Astrocyte (in vitro differentiated cells and primary cell): Measurements from ENCODE around the gene CDKN2C. TPM values are rescaled to one million over a fixed set of nuclear protein-coding genes. Genes with fewer than 3 reads are reported as not detected.

Experiments used
- DNase-seq: peaks from one replicate; pipeline ENCODE4 v3.0.0-alpha.2; 2010; ENCODE audit warnings: low read depth
- FAIRE-seq: peaks from 2 replicates; lab custom pipeline; 2011; peaks lifted over from hg19 to GRCh38; lab: Jason Lieb, UNC
- H2AFZ ChIP-seq: 2 replicates; pipeline ENCODE4 v1.6.0; 2012; ENCODE audit warnings: low read depth, low read length, inconsistent platforms
- H3K27ac ChIP-seq: 2 replicates; pipeline ENCODE4 v1.5.1; 2011; ENCODE audit warnings: low read depth, low read length, inconsistent platforms
- H3K27me3 ChIP-seq: 2 replicates; pipeline ENCODE4 v1.6.0; 2011; ENCODE audit warnings: low read length, inconsistent platforms; ENCODE audit not compliant: insufficient read depth
- H3K36me3 ChIP-seq: 2 replicates; pipeline ENCODE4 v1.5.1; 2011; ENCODE audit warnings: low read length, inconsistent platforms; ENCODE audit not compliant: insufficient read depth
- H3K4me1 ChIP-seq: 2 replicates; pipeline ENCODE4 v1.5.1; 2011; ENCODE audit warnings: low read length, inconsistent platforms; ENCODE audit not compliant: insufficient read depth
- H3K4me2 ChIP-seq: 2 replicates; pipeline ENCODE4 v1.6.0; 2012; ENCODE audit warnings: low read length, inconsistent platforms
- H3K4me3 ChIP-seq: 2 replicates; pipeline ENCODE4 v1.5.1; 2011; ENCODE audit warnings: low read depth, mild to moderate bottlenecking, low read length, inconsistent platforms; ENCODE audit not compliant: insufficient read depth
- H3K79me2 ChIP-seq: 2 replicates; pipeline ENCODE4 v1.6.0; 2012; ENCODE audit warnings: mild to moderate bottlenecking, low read length, inconsistent platforms; ENCODE audit not compliant: insufficient read depth
- H3K9ac ChIP-seq: 2 replicates; pipeline ENCODE4 v1.6.0; 2012; ENCODE audit warnings: mild to moderate bottlenecking, low read length, inconsistent platforms
- H3K9me3 ChIP-seq: 2 replicates; pipeline ENCODE4 v1.5.1; 2012; ENCODE audit warnings: low read depth, mild to moderate bottlenecking, low read length, inconsistent platforms; ENCODE audit not compliant: insufficient read depth
- H4K20me1 ChIP-seq: 2 replicates; pipeline ENCODE4 v1.6.0; 2012; ENCODE audit warnings: low read length, inconsistent platforms; ENCODE audit not compliant: insufficient read depth
- H3K27ac Mint-ChIP-seq: one replicate; pipeline ENCODE4 v1.8.0; 2021; ENCODE audit warnings: mild to moderate bottlenecking, mixed read lengths; ENCODE audit not compliant: unreplicated experiment
- H3K27me3 Mint-ChIP-seq: one replicate; pipeline ENCODE4 v1.8.0; 2021; ENCODE audit warnings: low read depth, mixed read lengths; ENCODE audit not compliant: unreplicated experiment
- H3K36me3 Mint-ChIP-seq: one replicate; pipeline ENCODE4 v1.8.0; 2021; ENCODE audit warnings: low read depth, mixed read lengths; ENCODE audit not compliant: unreplicated experiment
- H3K4me1 Mint-ChIP-seq: one replicate; pipeline ENCODE4 v1.8.0; 2021; ENCODE audit warnings: low read depth, mixed read lengths; ENCODE audit not compliant: unreplicated experiment
- H3K4me3 Mint-ChIP-seq: one replicate; pipeline ENCODE4 v1.8.0; 2021; ENCODE audit warnings: mild to moderate bottlenecking, moderate library complexity, mixed read lengths; ENCODE audit not compliant: unreplicated experiment
- H3K9me3 Mint-ChIP-seq: one replicate; pipeline ENCODE4 v1.8.0; 2021; ENCODE audit warnings: mild to moderate bottlenecking, mixed read lengths; ENCODE audit not compliant: unreplicated experiment
- EZH2 ChIP-seq: IDR thresholded peaks from 2 replicates; pipeline ENCODE4 v1.6.1; 2012; ENCODE audit warnings: mild to moderate bottlenecking, low read length, inconsistent platforms; ENCODE audit not compliant: insufficient read depth
- total RNA-seq: library from RNA; stranded (reverse); gene quantifications from 2 replicates; pipeline ENCODE4 v1.2.1, GENCODE V29; 2021
- TF ChIP-seq, protein P1 (sequence below): IDR thresholded peaks from 2 replicates; pipeline ENCODE4 v1.5.1; 2011; ENCODE audit warnings: low read depth, mild to moderate bottlenecking, inconsistent platforms, low read length, moderate library complexity; ENCODE audit not compliant: insufficient read depth

Gene CDKN2C
- total RNA-seq, 1 donor from 2014 or later = 0.43 TPM

GRCh38 chr1:50981741-50982140, 11.7 kb downstream of the CDKN2C start:
- H3K9me3 ChIP-seq = no peaks in the 10 kb centered on the region
- no peak overlapping the region for H3K9ac ChIP-seq
- peaks cover 6% of the 10 kb centered on the region for H3K4me1 ChIP-seq
- DNase-seq (no peak), FAIRE-seq (no peak)
- H3K4me2 ChIP-seq = no peak overlapping the region
- Mint-ChIP-seq H3K36me3 (no peaks in the 10 kb centered on the region), H3K27me3 (peaks cover 61% of the 10 kb centered on the region), H3K4me1 (no peaks in the 10 kb centered on the region), H3K9me3 (no peaks in the 10 kb centered on the region), H3K27ac (no peak overlapping the region), H3K4me3 (no peak overlapping the region)
- H3K4me3 ChIP-seq = no peak overlapping the region
- TF ChIP-seq EZH2 = no peak
- TF ChIP-seq, protein P1, sequence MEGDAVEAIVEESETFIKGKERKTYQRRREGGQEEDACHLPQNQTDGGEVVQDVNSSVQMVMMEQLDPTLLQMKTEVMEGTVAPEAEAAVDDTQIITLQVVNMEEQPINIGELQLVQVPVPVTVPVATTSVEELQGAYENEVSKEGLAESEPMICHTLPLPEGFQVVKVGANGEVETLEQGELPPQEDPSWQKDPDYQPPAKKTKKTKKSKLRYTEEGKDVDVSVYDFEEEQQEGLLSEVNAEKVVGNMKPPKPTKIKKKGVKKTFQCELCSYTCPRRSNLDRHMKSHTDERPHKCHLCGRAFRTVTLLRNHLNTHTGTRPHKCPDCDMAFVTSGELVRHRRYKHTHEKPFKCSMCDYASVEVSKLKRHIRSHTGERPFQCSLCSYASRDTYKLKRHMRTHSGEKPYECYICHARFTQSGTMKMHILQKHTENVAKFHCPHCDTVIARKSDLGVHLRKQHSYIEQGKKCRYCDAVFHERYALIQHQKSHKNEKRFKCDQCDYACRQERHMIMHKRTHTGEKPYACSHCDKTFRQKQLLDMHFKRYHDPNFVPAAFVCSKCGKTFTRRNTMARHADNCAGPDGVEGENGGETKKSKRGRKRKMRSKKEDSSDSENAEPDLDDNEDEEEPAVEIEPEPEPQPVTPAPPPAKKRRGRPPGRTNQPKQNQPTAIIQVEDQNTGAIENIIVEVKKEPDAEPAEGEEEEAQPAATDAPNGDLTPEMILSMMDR = no peak
- no peaks in the 10 kb centered on the region for H4K20me1 ChIP-seq
- no peak overlapping the region for H3K27ac ChIP-seq
- H2AFZ ChIP-seq = no peak overlapping the region
- no peaks in the 10 kb centered on the region for H3K36me3 ChIP-seq
- H3K79me2 ChIP-seq = no peaks in the 10 kb centered on the region
- H3K27me3 ChIP-seq = no peaks in the 10 kb centered on the region

DNA sequence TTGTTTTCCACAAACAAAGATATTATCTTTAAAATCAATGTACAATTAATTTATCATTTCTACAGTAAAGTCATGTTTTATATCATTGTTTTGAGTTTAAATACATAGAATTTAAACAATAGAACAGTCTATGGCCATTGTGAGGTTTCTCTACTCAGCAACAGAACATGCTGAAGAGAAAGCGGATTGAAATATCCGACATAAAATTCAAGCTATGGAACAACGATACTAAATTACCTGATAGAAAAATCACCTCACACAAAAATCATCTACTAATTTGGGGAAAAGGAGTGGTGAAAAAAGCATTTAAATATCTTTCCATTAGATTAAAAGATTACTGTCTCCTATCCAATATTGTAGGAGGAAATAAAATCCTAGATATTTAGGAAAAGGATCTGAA, 12.6 kb downstream of the CDKN2C start:
- H3K36me3 ChIP-seq = no peaks in the 10 kb centered on the region
- no peak overlapping the region for H3K4me2 ChIP-seq
- no peaks in the 10 kb centered on the region for H3K36me3 Mint-ChIP-seq
- no peaks in the 10 kb centered on the region for H3K79me2 ChIP-seq
- H4K20me1 ChIP-seq = no peaks in the 10 kb centered on the region
- no peak overlapping the region for H3K9ac ChIP-seq
- peaks cover 6% of the 10 kb centered on the region for H3K4me1 ChIP-seq
- no peak overlapping the region for H3K27ac ChIP-seq
- no peak for FAIRE-seq
- H3K4me3 Mint-ChIP-seq = no peak overlapping the region
- TF ChIP-seq, protein P1 = no peak
- no peak for TF ChIP-seq EZH2
- no peaks in the 10 kb centered on the region for H3K9me3 Mint-ChIP-seq
- H3K4me3 ChIP-seq = no peak overlapping the region
- peaks cover 54% of the 10 kb centered on the region for H3K27me3 Mint-ChIP-seq
- H3K27me3 ChIP-seq = no peaks in the 10 kb centered on the region
- no peak overlapping the region for H2AFZ ChIP-seq
- no peak overlapping the region for H3K27ac Mint-ChIP-seq
- H3K4me1 Mint-ChIP-seq = no peaks in the 10 kb centered on the region
- DNase-seq = no peak
- no peaks in the 10 kb centered on the region for H3K9me3 ChIP-seq

DNA sequence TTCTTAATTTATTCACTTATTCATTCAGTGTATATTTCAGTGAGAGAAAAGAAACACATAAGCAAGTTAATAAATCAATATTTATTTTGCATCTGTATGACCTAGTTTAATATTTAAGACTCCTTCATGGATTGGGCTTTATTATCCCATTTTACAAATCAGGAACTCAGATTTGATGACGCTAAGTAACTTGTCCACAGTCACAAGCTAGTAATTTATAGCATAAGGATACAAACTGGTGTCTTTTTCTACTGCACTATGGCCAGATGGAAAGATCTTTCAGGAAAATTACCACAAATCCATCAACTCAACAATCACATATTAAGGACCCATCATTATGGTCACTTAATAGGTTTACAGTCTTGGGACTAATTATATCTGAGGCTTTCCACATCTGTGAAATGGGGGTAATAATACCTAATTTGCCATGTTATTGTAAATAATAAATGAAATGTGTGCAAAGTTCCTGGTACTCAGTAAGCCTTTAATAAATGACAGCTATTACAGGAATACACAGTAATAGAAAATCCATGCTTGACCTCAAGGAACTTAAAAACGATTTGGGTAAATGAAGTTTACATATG, 13.3 kb downstream of the CDKN2C start:
- H3K27ac ChIP-seq = no peak overlapping the region
- DNase-seq (no peak), FAIRE-seq (no peak)
- H3K79me2 ChIP-seq = no peaks in the 10 kb centered on the region
- H3K4me3 ChIP-seq = no peak overlapping the region
- H3K9me3 Mint-ChIP-seq = no peaks in the 10 kb centered on the region
- TF ChIP-seq, protein P1 = no peak
- TF ChIP-seq EZH2 = no peak
- no peaks in the 10 kb centered on the region for H3K36me3 ChIP-seq
- no peaks in the 10 kb centered on the region for H3K27me3 ChIP-seq
- H3K4me1 Mint-ChIP-seq = no peaks in the 10 kb centered on the region
- no peak overlapping the region for H3K9ac ChIP-seq
- H3K4me2 ChIP-seq = no peak overlapping the region
- no peak overlapping the region for H3K4me3 Mint-ChIP-seq
- no peaks in the 10 kb centered on the region for H3K9me3 ChIP-seq
- no peak overlapping the region for H2AFZ ChIP-seq
- no peaks in the 10 kb centered on the region for H4K20me1 ChIP-seq
- H3K36me3 Mint-ChIP-seq = no peaks in the 10 kb centered on the region
- H3K27me3 Mint-ChIP-seq = peaks cover 53% of the 10 kb centered on the region
- H3K4me1 ChIP-seq = peaks cover 4% of the 10 kb centered on the region
- H3K27ac Mint-ChIP-seq = no peak overlapping the region
